HCT116 (cell line): ENCODE data around the gene LTC4S.

Experiments
- CTCF ChIP-seq, 3 experiments: fragments of 200-600 bp in 1 of 3; sonication (generic) in 1 of 3; IDR thresholded peaks in 2 of 3; conservative IDR thresholded peaks in 1 of 3; 2 replicates each; pipeline ENCODE4 v1.5.1; 2012 to 2017; ENCODE audit warnings: low read depth in 2 of 3, low read length in 2 of 3, antibody characterized with exemption in 1 of 3, borderline replicate concordance in 1 of 3, control low read depth in 1 of 3, mild to moderate bottlenecking in 1 of 3, mixed read lengths in 1 of 3, mixed run types in 1 of 3, moderate library complexity in 1 of 3; ENCODE audit not compliant: insufficient read depth in 1 of 3
- EZH2 ChIP-seq: fragments of 200-600 bp; sonication (generic); IDR thresholded peaks from 2 replicates; pipeline ENCODE4 v1.6.1; 2017; ENCODE audit warnings: antibody characterized with exemption, mixed run types
- EZH2phosphoT487 ChIP-seq: fragments of 200-600 bp; IDR thresholded peaks from 2 replicates; pipeline ENCODE4 v1.6.1; 2018; ENCODE audit warnings: antibody characterized with exemption, borderline replicate concordance
- FOSL1 ChIP-seq: IDR thresholded peaks from 2 replicates; pipeline ENCODE4 v1.6.1; 2012; ENCODE audit warnings: low read depth
- MAX ChIP-seq: IDR thresholded peaks from 2 replicates; pipeline ENCODE4 v1.6.1; 2012
- POLR2A ChIP-seq: IDR thresholded peaks from 2 replicates; pipeline ENCODE4 v1.7.0; 2011; ENCODE audit warnings: borderline replicate concordance; ENCODE audit not compliant: insufficient read depth, insufficient read length; ENCODE audit errors: extremely low read depth
- POLR2AphosphoS5 ChIP-seq: IDR thresholded peaks from 2 replicates; pipeline ENCODE4 v1.6.1; 2011; ENCODE audit warnings: mild to moderate bottlenecking, low read depth, low read length, moderate library complexity
- SP1 ChIP-seq: IDR thresholded peaks from 2 replicates; pipeline ENCODE4 v1.6.1; 2012; ENCODE audit warnings: low read depth
- SRF ChIP-seq: IDR thresholded peaks from 2 replicates; pipeline ENCODE4 v1.6.1; 2012; ENCODE audit warnings: low read depth
- TCF7L2 ChIP-seq: IDR thresholded peaks from 2 replicates; pipeline ENCODE4 v1.7.0; 2011; ENCODE audit warnings: borderline replicate concordance, inconsistent platforms; ENCODE audit not compliant: insufficient read depth, insufficient read length; ENCODE audit errors: extremely low read depth
- YY1 ChIP-seq: IDR thresholded peaks from 2 replicates; pipeline ENCODE4 v1.6.1; 2011; ENCODE audit warnings: low read length, low read depth, moderate library complexity, mild to moderate bottlenecking; ENCODE audit not compliant: insufficient replicate concordance; ENCODE audit errors: extremely low read depth
- ZNF274 ChIP-seq: fragments of 200-500 bp; sonication (Bioruptor generic); IDR thresholded peaks from 2 replicates; pipeline ENCODE4 v1.6.1; 2014; ENCODE audit warnings: mild to moderate bottlenecking, low read depth, low read length, inconsistent platforms

GRCh38 chr5:179822059-179822432, 28.3 kb downstream of the LTC4S start:
- no peak for TF ChIP-seq CTCF (IDR thresholded peaks at IDR 0.05 in 2 of 3, conservative IDR thresholded peaks at IDR 0.05 in 1 of 3; ENCODE audit: borderline replicate concordance in 1 of 3, insufficient read depth in 1 of 3, low read depth in 2 of 3, low read length in 2 of 3)
- TF ChIP-seq MAX = no peak
- TF ChIP-seq EZH2phosphoT487 = no peak
- TF ChIP-seq EZH2 = no peak
- no peak for TF ChIP-seq POLR2AphosphoS5
- TF ChIP-seq SP1 = no peak
- no peak for TF ChIP-seq FOSL1
- TF ChIP-seq POLR2A = no peak
- no peak for TF ChIP-seq YY1
- TF ChIP-seq TCF7L2 = no peak
- no peak for TF ChIP-seq SRF
- no peak for TF ChIP-seq ZNF274
